HepG2 (cell line): ENCODE results near the gene DAB2IP. TPM values are rescaled to one million over a fixed set of nuclear protein-coding genes. Genes with fewer than 3 reads are reported as not detected.

Experiments
- ARHGAP35 ChIP-seq: sonication (generic); formaldehyde crosslinking; IDR thresholded peaks from 2 replicates; pipeline ENCODE4 v1.9.0; 2022; ENCODE audit warnings: mild to moderate bottlenecking, inconsistent platforms, moderate library complexity, missing genetic modification reagents, borderline replicate concordance
- ATAD3A ChIP-seq: sonication (generic); formaldehyde crosslinking; IDR thresholded peaks from 2 replicates; pipeline ENCODE4 v1.4.0; 2020; ENCODE audit warnings: missing genetic modification reagents
- BHLHE40 ChIP-seq: IDR thresholded peaks from 2 replicates; pipeline ENCODE4 v1.6.1; 2011; ENCODE audit warnings: low read length, improper control_type of control experiment
- EZH2 ChIP-seq: conservative IDR thresholded peaks from 2 replicates; pipeline ENCODE4 v1.6.1; 2012; ENCODE audit warnings: mild to moderate bottlenecking, low read depth, low read length, moderate library complexity
- KDM3A ChIP-seq: IDR thresholded peaks from 2 replicates; pipeline ENCODE4 v1.6.1; 2018; ENCODE audit warnings: low read depth, missing compliant biosample characterization
- MLLT10 ChIP-seq: sonication (generic); formaldehyde crosslinking; IDR thresholded peaks from 2 replicates; pipeline ENCODE4 v1.4.0; 2020; ENCODE audit warnings: missing genetic modification reagents
- NCOA5 ChIP-seq: sonication (generic); formaldehyde crosslinking; IDR thresholded peaks from 2 replicates; pipeline ENCODE4 v1.4.0; 2020; ENCODE audit warnings: missing genetic modification reagents
- NFYB ChIP-seq: sonication (generic); formaldehyde crosslinking; IDR thresholded peaks from 2 replicates; pipeline ENCODE4 v1.4.0; 2020; ENCODE audit warnings: missing genetic modification reagents
- PHF20 ChIP-seq: sonication (generic); formaldehyde crosslinking; IDR thresholded peaks from 2 replicates; pipeline ENCODE4 v1.5.0; 2020; ENCODE audit warnings: mild to moderate bottlenecking, missing genetic modification reagents
- SKIL ChIP-seq: sonication (generic); formaldehyde crosslinking; IDR thresholded peaks from 2 replicates; pipeline ENCODE4 v1.8.0; 2022; ENCODE audit warnings: missing genetic modification reagents, mild to moderate bottlenecking, moderate library complexity, borderline replicate concordance
- SRSF1 ChIP-seq: fragments of 200-400 bp; formaldehyde crosslinking; optimal IDR thresholded peaks from 2 replicates; pipeline ENCODE3; 2017; ENCODE audit warnings: mild to moderate bottlenecking, low read depth, low read length, moderate library complexity
- ZFP41 ChIP-seq: sonication (generic); formaldehyde crosslinking; IDR thresholded peaks from 2 replicates; pipeline ENCODE4 v1.4.0; 2020; ENCODE audit warnings: mild to moderate bottlenecking, missing genetic modification reagents, borderline replicate concordance
- ZNF264 ChIP-seq: sonication (generic); formaldehyde crosslinking; IDR thresholded peaks from 2 replicates; pipeline ENCODE4 v1.4.0; 2020; ENCODE audit warnings: missing genetic modification reagents
- ZNF33B ChIP-seq: sonication (generic); formaldehyde crosslinking; IDR thresholded peaks from 2 replicates; pipeline ENCODE4 v1.5.1; 2020; ENCODE audit warnings: mild to moderate bottlenecking, missing genetic modification reagents
- ZNF350 ChIP-seq: sonication (generic); formaldehyde crosslinking; IDR thresholded peaks from 2 replicates; pipeline ENCODE4 v1.4.0; 2020; ENCODE audit warnings: mild to moderate bottlenecking, low read depth, missing genetic modification reagents, borderline replicate concordance
- ZNF501 ChIP-seq: sonication (generic); formaldehyde crosslinking; IDR thresholded peaks from 2 replicates; pipeline ENCODE4 v1.5.1; 2020; ENCODE audit warnings: mild to moderate bottlenecking, moderate library complexity, missing genetic modification reagents
- ZNF670 ChIP-seq: sonication (generic); formaldehyde crosslinking; IDR thresholded peaks from 2 replicates; pipeline ENCODE4 v1.8.0; 2022; ENCODE audit warnings: mild to moderate bottlenecking, missing genetic modification reagents, borderline replicate concordance
- ZSCAN5A ChIP-seq: sonication (generic); formaldehyde crosslinking; IDR thresholded peaks from 2 replicates; pipeline ENCODE4 v1.8.0; 2022; ENCODE audit warnings: mild to moderate bottlenecking, missing genetic modification reagents, borderline replicate concordance
- polyA plus RNA-seq, 8 experiments: library from polyadenylated mRNA; depleted of rRNA in 3 of 8; stranded (reverse) in 7 of 8; unstranded in 1 of 8; fragments of >200 nt; fragmentation: Illumina TruSeq in 4 of 8; extraction: Trizol in 4 of 8; gene quantifications; 2 replicates each; pipeline versions ENCODE4 v1.2.1 to v1.2.3, GENCODE V29; 2011 to 2016; ENCODE audit warnings: low read depth in 4 of 8, missing spikeins in 1 of 8, mixed read lengths in 1 of 8; ENCODE audit not compliant: insufficient read depth in 1 of 8
- total RNA-seq, 5 experiments: library from RNA; depleted of rRNA; stranded (reverse); fragments of >200 nt; fragmentation: Illumina TruSeq; extraction: Trizol; gene quantifications; 2 replicates each; pipeline ENCODE4 v1.2.3, GENCODE V29; 2016; ENCODE audit warnings: low read depth in 1 of 5
- TF ChIP-seq, protein P1 (sequence below): sonication (generic); formaldehyde crosslinking; conservative IDR thresholded peaks from 2 replicates; pipeline ENCODE4 v1.4.0; 2020; ENCODE audit warnings: mild to moderate bottlenecking, missing genetic modification reagents, moderate library complexity

DAB2IP gene
- total and polyA plus RNA-seq, 2 of the 13 experiments (the other 11 are each of a cell fraction or from before 2014, with no cell fraction given), result 25.3 to 37.9 TPM

- TF ChIP-seq ZSCAN5A (CRISPR knock-in tag), result no peak
- TF ChIP-seq ZFP41, result no peak
- TF ChIP-seq ZNF264 (CRISPR knock-in tag), result no peak
- TF ChIP-seq MLLT10 (CRISPR knock-in tag), result no peak
- no peak for TF ChIP-seq ZNF670 (CRISPR knock-in tag)
- TF ChIP-seq BHLHE40, result peak; percentile 86
- TF ChIP-seq NCOA5 (CRISPR knock-in tag), result no peak
- no peak for TF ChIP-seq NFYB
- no peak for TF ChIP-seq ZNF501 (CRISPR knock-in tag)
- no peak for TF ChIP-seq KDM3A (CRISPR knock-in tag)
- TF ChIP-seq ARHGAP35 (CRISPR knock-in tag), result no peak
- no peak for TF ChIP-seq ZNF350 (CRISPR knock-in tag)
- TF ChIP-seq EZH2, result no peak
- TF ChIP-seq PHF20, result no peak
- peak; percentile 30 for TF ChIP-seq SKIL (CRISPR knock-in tag)
- no peak for TF ChIP-seq ATAD3A (CRISPR knock-in tag)
- TF ChIP-seq, protein P1, sequence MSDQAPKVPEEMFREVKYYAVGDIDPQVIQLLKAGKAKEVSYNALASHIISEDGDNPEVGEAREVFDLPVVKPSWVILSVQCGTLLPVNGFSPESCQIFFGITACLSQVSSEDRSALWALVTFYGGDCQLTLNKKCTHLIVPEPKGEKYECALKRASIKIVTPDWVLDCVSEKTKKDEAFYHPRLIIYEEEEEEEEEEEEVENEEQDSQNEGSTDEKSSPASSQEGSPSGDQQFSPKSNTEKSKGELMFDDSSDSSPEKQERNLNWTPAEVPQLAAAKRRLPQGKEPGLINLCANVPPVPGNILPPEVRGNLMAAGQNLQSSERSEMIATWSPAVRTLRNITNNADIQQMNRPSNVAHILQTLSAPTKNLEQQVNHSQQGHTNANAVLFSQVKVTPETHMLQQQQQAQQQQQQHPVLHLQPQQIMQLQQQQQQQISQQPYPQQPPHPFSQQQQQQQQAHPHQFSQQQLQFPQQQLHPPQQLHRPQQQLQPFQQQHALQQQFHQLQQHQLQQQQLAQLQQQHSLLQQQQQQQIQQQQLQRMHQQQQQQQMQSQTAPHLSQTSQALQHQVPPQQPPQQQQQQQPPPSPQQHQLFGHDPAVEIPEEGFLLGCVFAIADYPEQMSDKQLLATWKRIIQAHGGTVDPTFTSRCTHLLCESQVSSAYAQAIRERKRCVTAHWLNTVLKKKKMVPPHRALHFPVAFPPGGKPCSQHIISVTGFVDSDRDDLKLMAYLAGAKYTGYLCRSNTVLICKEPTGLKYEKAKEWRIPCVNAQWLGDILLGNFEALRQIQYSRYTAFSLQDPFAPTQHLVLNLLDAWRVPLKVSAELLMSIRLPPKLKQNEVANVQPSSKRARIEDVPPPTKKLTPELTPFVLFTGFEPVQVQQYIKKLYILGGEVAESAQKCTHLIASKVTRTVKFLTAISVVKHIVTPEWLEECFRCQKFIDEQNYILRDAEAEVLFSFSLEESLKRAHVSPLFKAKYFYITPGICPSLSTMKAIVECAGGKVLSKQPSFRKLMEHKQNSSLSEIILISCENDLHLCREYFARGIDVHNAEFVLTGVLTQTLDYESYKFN, result peak; percentile 64
- TF ChIP-seq SRSF1, result no peak
- no peak for TF ChIP-seq ZNF33B (CRISPR knock-in tag)
Measured at GRCh38 chr9:121604242-121604641, 47.2 kb upstream of the DAB2IP start (continued).
